Endothelial cell of hepatic sinusoid (primary cell): ENCODE measurements around the gene GRM6.

Experiments used
- in situ Hi-C: cut with HindIII; loops from 2 replicates; pipeline ENCODE4 v1.10.0; 2017; ENCODE audit warnings: low sequenced_read_pairs

GRM6 gene

DNA sequence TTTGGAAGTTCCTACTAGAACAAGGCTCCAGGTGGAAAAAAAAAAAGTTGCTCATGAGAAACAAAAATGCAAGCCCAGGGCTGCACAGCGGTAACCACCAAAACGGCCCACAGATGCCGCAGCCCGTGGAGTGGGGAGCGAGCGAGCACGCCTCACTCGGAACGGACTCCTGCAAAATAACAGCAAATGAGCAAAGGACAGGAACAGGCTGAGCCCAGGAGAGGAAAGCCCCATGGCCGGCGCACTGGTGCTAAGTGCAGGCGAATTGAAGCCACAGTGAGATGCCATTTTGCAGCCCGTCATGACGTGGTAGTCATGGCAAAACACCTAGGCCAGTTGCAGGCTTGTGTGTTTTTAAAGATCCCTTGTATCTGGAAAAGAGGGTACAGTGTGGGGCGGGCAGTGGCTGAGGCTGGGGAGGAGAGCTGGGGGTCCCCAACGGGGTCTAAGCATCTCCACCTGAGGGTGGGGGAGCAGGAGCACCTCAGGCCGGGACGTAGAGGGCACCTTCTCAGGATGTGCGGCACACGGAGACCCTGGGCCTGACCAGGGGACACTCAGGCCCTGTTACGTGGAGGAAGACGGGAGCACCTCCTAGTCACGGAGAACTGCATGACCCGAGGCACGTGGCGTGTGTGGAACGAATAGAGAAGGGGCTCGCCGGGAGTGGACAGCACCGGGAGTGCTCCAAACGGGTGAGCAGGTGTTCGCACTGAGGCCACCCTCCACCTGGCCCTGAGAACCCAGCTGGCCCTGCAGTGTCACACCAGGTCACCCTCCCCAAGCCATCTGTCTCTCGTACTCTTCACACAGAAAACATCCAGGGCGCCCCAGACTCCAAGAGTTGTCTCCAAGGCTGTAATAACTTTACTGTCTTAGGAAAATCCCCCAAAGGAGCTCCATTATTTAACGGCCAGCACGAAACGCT lies 10.7 kb downstream of the GRM6 start:
- in situ Hi-C loops: no loop called here

GRCh38 chr5:178983728-178984127 lies 11.4 kb downstream of the GRM6 start:
- in situ Hi-C loops: no loop called here

DNA sequence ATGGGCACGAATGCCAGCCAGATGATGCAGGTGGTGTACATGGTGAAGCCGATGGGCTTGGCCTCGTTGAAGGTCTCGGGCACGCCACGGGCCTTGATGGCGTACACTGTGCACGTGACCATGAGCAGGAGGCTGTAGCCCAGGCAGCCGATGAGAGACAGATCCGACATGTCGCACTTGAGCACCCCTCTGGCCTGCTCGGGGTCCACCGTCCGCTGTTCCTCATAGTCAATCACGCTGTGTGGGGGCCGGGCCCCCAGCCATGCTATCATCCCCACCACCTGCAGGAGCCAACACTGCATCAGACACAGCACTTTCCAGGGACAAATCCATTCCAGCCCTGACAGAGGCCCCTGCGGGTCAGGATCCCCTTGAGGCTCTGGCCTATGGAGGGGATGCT lies 12.2 kb downstream of the GRM6 start:
- in situ Hi-C loops: no loop called here

DNA sequence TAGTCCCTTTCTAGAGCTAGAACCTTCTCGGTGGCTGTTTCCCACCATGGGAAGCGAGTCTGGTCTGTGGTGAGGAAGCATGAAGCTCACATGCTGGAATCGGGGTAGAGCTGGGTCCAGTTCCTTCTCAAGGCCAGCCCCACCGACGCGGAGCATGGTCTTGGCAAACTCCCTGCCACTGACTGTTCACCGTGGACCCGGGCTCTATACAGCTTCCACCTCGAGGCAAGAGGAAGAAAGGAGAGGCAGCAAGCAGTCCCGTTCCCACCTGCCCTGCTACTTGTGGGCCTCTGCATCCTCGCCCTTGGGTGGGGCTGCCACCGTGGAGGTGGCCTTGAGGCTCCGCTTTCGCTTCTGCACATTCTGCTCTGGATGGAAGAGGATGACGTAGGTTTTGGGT lies 13.7 kb downstream of the GRM6 start:
- in situ Hi-C loops: no loop called here

DNA sequence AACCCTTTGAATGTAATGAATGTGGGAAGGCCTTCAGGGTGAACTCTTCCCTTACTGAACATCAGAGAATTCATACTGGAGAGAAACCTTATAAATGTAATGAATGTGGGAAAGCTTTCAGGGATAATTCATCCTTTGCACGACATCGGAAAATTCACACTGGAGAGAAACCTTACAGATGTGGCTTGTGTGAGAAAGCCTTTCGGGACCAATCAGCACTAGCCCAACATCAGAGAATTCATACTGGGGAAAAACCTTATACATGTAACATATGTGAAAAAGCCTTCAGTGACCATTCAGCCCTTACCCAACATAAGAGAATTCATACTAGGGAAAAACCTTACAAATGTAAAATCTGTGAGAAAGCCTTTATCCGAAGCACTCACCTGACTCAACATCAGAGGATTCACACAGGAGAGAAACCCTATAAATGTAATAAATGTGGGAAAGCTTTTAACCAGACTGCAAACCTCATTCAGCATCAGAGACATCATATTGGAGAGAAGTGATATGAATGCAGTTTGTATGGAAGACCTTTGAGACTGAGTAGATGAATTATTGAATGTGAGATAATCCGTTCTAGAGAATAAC lies 29.6 kb downstream of the GRM6 start:
- in situ Hi-C loops: loop anchor here (5.0 kb wide), 2 partner anchors 48 to 67 kb away; no protein-coding TSS in a partner anchor

DNA sequence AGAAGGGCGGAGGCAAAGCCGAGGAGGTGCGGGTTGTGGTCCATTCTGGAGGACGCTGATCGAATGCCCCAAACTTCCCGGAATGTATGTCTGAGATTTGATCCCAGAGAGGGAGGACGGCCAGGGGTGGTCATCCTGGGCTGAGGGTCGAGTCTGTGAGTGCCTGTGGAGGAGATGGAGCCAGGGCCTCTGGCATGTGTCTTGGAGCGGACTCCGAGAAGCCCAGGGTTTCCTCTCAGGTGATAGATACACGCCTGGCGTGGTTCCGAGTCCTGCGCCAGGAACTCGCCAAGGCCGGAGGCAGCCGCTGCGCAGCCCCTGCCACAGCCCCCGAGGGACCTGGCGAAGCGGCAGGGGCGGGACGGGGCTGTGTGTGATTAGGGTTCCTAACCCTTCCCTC lies 53.8 kb downstream of the GRM6 start:
- in situ Hi-C loops: no loop called here

GRCh38 chr5:178940569-178941360 lies 54.4 kb downstream of the GRM6 start, which contains the start of gene ZNF454:
Gene ZNF454, plus strand, starts transcription at chr5:178941198. Its CDS starts 1,594 bp downstream, at chr5:178942792.
- in situ Hi-C loops: no loop called here

- in situ Hi-C loops: no loop called here
These were observed 63.0 kb downstream of the GRM6 start for GRCh38 chr5:178931846-178932760.
